ENCODE results near the gene UBXN2A. TPM values are rescaled to one million over a fixed set of nuclear protein-coding genes. Genes with fewer than 3 reads are reported as not detected.
"Not testable (repeated sequence)": the region's sequence is repeated elsewhere in the genome, so short reads cannot be mapped to it uniquely, and the experiment has no call there.

The UBXN2A gene
- total and polyA plus RNA-seq, 4 donors = 18.9 to 34.6 (median 23.9) TPM

DNA sequence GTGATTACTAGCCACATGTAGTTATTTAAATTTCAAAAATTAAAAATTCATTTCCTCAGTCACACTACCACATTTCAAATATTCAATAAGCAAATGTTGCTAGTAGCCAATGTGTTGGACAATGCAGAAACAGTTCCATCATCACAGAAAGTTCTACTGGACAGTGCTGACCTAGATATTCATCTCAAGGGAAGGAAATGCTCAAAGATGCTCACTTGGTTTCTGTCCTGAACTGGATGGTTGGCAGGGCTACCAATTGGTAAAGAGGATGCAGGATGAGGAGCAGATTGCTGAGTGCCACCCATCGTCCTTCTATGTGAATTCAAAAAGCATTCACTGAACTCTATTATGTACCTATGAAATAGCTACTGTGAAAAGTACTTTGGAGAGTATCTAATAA, 6.0 kb upstream of the UBXN2A start:
- WGBS (ENCODE audit: insufficient coverage) = no CpG with 5 or more reads among the region's 1 CpG

DNA sequence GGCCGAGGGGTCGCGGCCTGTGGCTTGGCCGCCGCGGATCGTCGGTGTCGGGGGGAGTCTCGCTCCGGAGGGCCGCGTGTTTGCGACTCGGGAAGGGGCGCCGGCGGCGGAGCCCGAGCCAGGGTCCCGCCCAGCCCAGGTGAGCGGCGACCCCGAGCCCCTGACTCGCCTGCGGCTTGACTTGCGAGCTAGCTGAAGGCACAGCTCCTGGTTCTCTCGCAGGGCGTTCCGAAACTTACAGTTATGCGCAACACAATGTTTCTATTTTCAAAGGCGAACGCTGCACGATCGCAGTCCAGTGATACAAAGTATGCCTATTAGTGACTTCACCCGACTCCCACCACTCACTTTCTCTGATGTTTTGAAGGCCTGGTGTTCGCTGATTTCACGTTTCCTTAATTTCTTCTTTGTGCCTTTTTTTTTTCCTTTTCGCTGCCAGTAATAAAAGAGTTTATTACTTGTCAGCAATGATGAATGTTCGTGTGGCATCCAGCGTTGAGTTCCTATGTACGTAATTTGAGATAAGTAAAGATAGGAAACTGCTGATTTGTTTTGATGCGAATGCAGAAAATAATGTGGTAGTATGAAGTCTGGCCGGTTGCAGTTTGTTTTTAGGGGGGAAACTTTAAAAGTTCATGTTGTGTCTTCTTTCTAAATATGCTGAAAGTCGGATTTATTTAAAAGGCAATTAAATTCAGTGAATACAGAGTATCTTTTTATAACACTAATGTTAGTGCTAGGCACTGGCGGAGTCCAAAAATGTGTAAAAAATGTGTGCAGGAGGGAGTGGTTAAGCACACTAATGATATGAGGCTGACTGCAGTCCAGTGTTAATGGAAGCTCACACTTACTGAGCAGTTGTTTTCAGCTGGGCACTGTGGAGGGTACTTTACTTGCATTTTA, 706 bp downstream of the UBXN2A start:
- WGBS (ENCODE audit: insufficient coverage) = under 1% methylated on average over 43 of the region's 46 CpGs
- DNase-seq (ENCODE audit: low read depth in 4 of 6, low spot score in 6 of 6) = peak in 3 of 6 donors; percentile 36 to 70 (median 59)

More for the DNA sequence above, 6.0 kb upstream of the UBXN2A start:
- Histone ChIP-seq H3K27ac (ENCODE audit: low read depth, low read length) (no peak overlapping the region), H3K4me1 (ENCODE audit: control insufficient read depth, insufficient read depth, low read length) (peaks cover 1% of the 10 kb centered on the region), H3K27me3 (ENCODE audit: control insufficient read depth, insufficient read depth, low read length) (no peaks in the 10 kb centered on the region), H3K9me3 (ENCODE audit: control insufficient read depth, insufficient read depth, low read length) (no peaks in the 10 kb centered on the region), H3K36me3 (ENCODE audit: control insufficient read depth, insufficient read depth, low read length) (peaks cover 6% of the 10 kb centered on the region), H3K4me3 (ENCODE audit: low read depth, low read length) (no peak overlapping the region)
- DNase-seq (ENCODE audit: low read depth in 4 of 6, low spot score in 6 of 6) = no peak

DNA sequence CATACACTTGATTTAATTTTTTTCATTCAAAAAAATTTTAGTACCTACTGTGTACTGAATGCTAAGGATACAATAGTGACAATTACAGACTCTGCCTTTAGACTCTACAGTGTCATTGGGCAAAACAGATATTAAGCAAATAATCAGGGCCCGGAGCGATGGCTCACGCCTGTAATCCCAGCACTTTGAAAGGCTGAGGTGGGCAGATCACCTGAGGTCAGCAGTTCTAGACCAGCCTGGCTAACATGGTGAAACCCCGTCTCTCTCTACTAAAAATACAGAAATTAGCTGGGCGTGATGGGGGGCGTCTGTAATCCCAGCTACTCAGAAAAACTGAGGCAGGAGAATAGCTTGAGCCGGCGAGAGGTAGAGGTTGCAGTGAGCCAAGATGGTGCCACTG, 1.4 kb downstream of the UBXN2A start:
- Histone ChIP-seq H3K4me3 (ENCODE audit: low read depth, low read length) (peak overlapping the region; percentile 60), H3K27ac (ENCODE audit: low read depth, low read length) (peak overlapping the region; percentile 69), H3K4me1 (ENCODE audit: control insufficient read depth, insufficient read depth, low read length) (peaks cover 20% of the 10 kb centered on the region), H3K36me3 (ENCODE audit: control insufficient read depth, insufficient read depth, low read length) (peaks cover 3% of the 10 kb centered on the region), H3K27me3 (ENCODE audit: control insufficient read depth, insufficient read depth, low read length) (no peaks in the 10 kb centered on the region), H3K9me3 (ENCODE audit: control insufficient read depth, insufficient read depth, low read length) (no peaks in the 10 kb centered on the region)
- WGBS (ENCODE audit: insufficient coverage) = 74% methylated on average over 4 of the region's 8 CpGs
- DNase-seq (ENCODE audit: low read depth in 4 of 6, low spot score in 6 of 6) = no peak

More for the DNA sequence above, 706 bp downstream of the UBXN2A start:
- Histone ChIP-seq H3K4me3 (ENCODE audit: low read depth, low read length) (peak overlapping the region; percentile 60), H3K27me3 (ENCODE audit: control insufficient read depth, insufficient read depth, low read length) (no peaks in the 10 kb centered on the region), H3K27ac (ENCODE audit: low read depth, low read length) (peak overlapping the region; percentile 69), H3K36me3 (ENCODE audit: control insufficient read depth, insufficient read depth, low read length) (peaks cover 3% of the 10 kb centered on the region), H3K4me1 (ENCODE audit: control insufficient read depth, insufficient read depth, low read length) (peaks cover 20% of the 10 kb centered on the region), H3K9me3 (ENCODE audit: control insufficient read depth, insufficient read depth, low read length) (no peaks in the 10 kb centered on the region)

DNA sequence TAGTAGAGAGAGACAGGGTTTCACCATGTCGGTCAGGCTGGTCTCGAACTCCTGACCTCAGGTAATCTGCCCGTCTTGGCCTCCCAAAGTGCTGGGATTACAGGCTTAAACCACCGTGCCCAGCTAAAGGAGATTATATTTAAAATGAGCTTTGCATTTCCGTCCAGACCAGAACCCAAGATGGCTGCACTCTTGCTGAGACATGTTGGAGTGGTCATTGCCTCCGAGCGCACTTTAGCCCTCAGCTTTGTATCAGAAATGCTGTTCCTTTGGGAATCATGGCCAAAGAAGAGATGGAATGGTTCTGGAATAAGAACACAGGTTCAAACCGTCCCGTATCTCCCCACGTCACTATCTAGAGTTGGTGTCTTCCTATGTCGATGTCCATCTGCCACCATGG, 3.4 kb downstream of the UBXN2A start:
- no peak overlapping the region for H3K4me3 ChIP-seq (ENCODE audit: low read depth, low read length)
- H3K27ac ChIP-seq (ENCODE audit: low read depth, low read length) = peak overlapping the region; percentile 73
- peaks cover 20% of the 10 kb centered on the region for H3K4me1 ChIP-seq (ENCODE audit: control insufficient read depth, insufficient read depth, low read length)
- no peaks in the 10 kb centered on the region for H3K27me3 ChIP-seq (ENCODE audit: control insufficient read depth, insufficient read depth, low read length)
- 97% methylated on average over 11 of the region's 11 CpGs for WGBS (ENCODE audit: insufficient coverage)
- DNase-seq (ENCODE audit: low read depth in 4 of 6, low spot score in 6 of 6) = no peak
- H3K36me3 ChIP-seq (ENCODE audit: control insufficient read depth, insufficient read depth, low read length) = peaks cover 3% of the 10 kb centered on the region
- no peaks in the 10 kb centered on the region for H3K9me3 ChIP-seq (ENCODE audit: control insufficient read depth, insufficient read depth, low read length)

DNA sequence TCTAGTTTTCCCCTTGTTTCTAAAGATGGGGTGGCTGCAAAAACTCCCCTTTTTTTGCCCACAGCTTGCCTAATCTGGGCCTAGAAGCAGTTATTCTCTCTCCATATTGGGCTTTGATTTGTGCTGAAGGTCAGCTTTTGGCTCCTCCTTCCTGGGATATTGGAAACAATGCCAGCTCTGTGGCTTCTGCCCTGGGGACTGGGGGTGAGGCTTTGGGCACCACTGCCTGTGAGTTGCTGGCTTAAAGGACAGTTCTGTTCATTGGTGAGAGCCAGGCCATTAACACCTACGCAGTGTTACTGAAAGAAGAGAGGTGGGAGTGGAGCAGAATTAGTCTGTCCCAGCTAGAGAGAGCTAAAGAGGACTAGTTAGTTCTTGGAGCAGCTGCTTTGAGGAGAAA, 4.3 kb downstream of the UBXN2A start:
- Histone ChIP-seq H3K9me3 (ENCODE audit: control insufficient read depth, insufficient read depth, low read length) (no peaks in the 10 kb centered on the region), H3K36me3 (ENCODE audit: control insufficient read depth, insufficient read depth, low read length) (peaks cover 3% of the 10 kb centered on the region), H3K4me3 (ENCODE audit: low read depth, low read length) (no peak overlapping the region), H3K27me3 (ENCODE audit: control insufficient read depth, insufficient read depth, low read length) (no peaks in the 10 kb centered on the region), H3K27ac (ENCODE audit: low read depth, low read length) (peak overlapping the region; percentile 73), H3K4me1 (ENCODE audit: control insufficient read depth, insufficient read depth, low read length) (peaks cover 16% of the 10 kb centered on the region)
- WGBS (ENCODE audit: insufficient coverage) = 83% methylated on average over 1 of the region's 1 CpG
- DNase-seq (ENCODE audit: low read depth in 4 of 6, low spot score in 6 of 6) = peak in 1 of 6 donors; percentile 43

DNA sequence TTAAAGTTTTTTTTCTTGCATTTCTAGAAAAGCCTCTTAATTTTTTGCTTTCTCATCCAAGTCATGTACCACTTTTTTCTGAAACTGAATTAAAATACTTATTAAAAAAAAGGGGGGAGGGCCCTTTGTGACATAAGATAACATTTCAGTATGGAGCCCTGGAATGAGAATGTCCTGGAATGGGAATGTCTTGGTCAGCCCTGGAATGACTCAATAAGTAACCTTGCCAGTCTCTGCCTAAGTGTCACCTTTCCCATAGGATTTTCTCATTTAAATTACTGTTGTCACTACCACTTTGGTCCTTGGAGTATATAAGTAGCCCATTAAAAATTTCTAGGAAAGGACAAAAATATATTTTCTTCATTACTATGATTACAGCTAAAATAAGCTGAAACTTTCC, 4.7 kb downstream of the UBXN2A start:
- no peaks in the 10 kb centered on the region for H3K27me3 ChIP-seq (ENCODE audit: control insufficient read depth, insufficient read depth, low read length)
- H3K27ac ChIP-seq (ENCODE audit: low read depth, low read length) = peak overlapping the region; percentile 73
- DNase-seq (ENCODE audit: low read depth in 4 of 6, low spot score in 6 of 6) = no peak
- H3K4me1 ChIP-seq (ENCODE audit: control insufficient read depth, insufficient read depth, low read length) = peaks cover 12% of the 10 kb centered on the region
- peaks cover 3% of the 10 kb centered on the region for H3K36me3 ChIP-seq (ENCODE audit: control insufficient read depth, insufficient read depth, low read length)
- H3K9me3 ChIP-seq (ENCODE audit: control insufficient read depth, insufficient read depth, low read length) = no peaks in the 10 kb centered on the region
- H3K4me3 ChIP-seq (ENCODE audit: low read depth, low read length) = no peak overlapping the region

DNA sequence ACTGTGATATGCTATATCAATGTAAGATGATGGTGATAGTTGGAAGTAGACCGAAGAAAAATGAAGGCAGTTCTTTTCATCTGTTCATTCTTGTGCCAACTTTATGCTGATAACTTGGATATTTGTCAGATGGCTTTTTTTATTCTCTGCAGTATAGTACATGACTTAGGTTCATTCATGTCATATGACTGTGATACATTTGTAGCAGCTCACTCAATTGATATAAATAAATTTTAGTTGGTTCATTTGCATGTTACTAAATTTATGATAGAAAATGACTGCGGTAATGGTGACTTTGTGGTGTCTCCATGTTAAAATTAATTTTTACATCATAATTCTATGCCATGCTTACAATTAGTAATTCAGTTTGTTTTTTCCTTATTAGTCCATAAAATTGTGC, 7.1 kb downstream of the UBXN2A start:
- no peaks in the 10 kb centered on the region for H3K9me3 ChIP-seq (ENCODE audit: control insufficient read depth, insufficient read depth, low read length)
- H3K4me3 ChIP-seq (ENCODE audit: low read depth, low read length) = no peak overlapping the region
- no peak overlapping the region for H3K27ac ChIP-seq (ENCODE audit: low read depth, low read length)
- WGBS (ENCODE audit: insufficient coverage) = no CpG with 5 or more reads among the region's 2 CpGs
- peaks cover 3% of the 10 kb centered on the region for H3K36me3 ChIP-seq (ENCODE audit: control insufficient read depth, insufficient read depth, low read length)
- no peaks in the 10 kb centered on the region for H3K27me3 ChIP-seq (ENCODE audit: control insufficient read depth, insufficient read depth, low read length)
- H3K4me1 ChIP-seq (ENCODE audit: control insufficient read depth, insufficient read depth, low read length) = peaks cover 2% of the 10 kb centered on the region
- DNase-seq (ENCODE audit: low read depth in 4 of 6, low spot score in 6 of 6) = no peak

DNA sequence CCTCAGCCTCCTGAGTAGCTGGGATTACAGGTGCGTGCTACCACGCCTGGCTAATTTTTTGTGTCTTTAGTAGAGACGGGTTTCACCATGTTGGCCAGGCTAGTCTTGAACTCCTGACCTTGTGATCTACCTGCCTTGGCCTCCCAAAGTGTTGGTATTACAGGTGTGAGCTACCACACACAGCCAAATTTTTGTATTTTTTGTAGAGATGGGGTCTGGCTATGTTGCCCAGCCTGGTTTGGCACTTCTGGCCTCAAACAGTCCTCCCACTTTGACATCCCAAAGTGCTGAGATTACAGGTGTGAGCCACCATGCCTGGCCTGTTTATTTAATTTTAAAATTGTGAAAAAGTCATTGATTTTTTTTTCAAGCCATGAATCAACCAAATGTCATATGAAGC, 12.3 kb downstream of the UBXN2A start:
- WGBS (ENCODE audit: insufficient coverage) = 100% methylated on average over 1 of the region's 3 CpGs
- H3K36me3 ChIP-seq (ENCODE audit: control insufficient read depth, insufficient read depth, low read length); H3K4me1 ChIP-seq (ENCODE audit: control insufficient read depth, insufficient read depth, low read length); H3K9me3 ChIP-seq (ENCODE audit: control insufficient read depth, insufficient read depth, low read length); H3K27me3 ChIP-seq (ENCODE audit: control insufficient read depth, insufficient read depth, low read length); H3K4me3 ChIP-seq (ENCODE audit: low read depth, low read length); H3K27ac ChIP-seq (ENCODE audit: low read depth, low read length); DNase-seq (ENCODE audit: low read depth in 4 of 6, low spot score in 6 of 6): not testable (repeated sequence)

DNA sequence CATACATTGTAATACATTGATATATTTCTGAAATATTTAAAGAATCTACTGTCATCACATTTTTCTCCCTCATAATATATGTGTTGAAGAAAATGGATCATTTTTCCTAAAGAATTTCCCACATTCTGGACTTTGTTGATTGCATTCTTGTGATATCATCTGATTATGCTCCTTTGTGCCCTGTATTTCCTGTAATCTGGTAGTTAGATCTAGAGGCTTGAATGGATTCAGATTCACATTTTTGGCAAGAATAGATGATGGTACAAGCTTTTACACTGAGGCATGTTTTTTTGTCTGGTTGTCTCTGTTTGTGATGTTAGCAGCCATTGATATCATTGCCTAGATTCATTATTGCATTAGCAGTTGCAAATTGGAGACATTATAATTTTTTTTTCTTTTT, 13.4 kb downstream of the UBXN2A start:
- Histone ChIP-seq H3K27me3 (ENCODE audit: control insufficient read depth, insufficient read depth, low read length) (no peaks in the 10 kb centered on the region), H3K4me1 (ENCODE audit: control insufficient read depth, insufficient read depth, low read length) (no peaks in the 10 kb centered on the region), H3K36me3 (ENCODE audit: control insufficient read depth, insufficient read depth, low read length) (no peaks in the 10 kb centered on the region), H3K9me3 (ENCODE audit: control insufficient read depth, insufficient read depth, low read length) (no peaks in the 10 kb centered on the region), H3K27ac (ENCODE audit: low read depth, low read length) (no peak overlapping the region), H3K4me3 (ENCODE audit: low read depth, low read length) (no peak overlapping the region)
- DNase-seq (ENCODE audit: low read depth in 4 of 6, low spot score in 6 of 6) = no peak

DNA sequence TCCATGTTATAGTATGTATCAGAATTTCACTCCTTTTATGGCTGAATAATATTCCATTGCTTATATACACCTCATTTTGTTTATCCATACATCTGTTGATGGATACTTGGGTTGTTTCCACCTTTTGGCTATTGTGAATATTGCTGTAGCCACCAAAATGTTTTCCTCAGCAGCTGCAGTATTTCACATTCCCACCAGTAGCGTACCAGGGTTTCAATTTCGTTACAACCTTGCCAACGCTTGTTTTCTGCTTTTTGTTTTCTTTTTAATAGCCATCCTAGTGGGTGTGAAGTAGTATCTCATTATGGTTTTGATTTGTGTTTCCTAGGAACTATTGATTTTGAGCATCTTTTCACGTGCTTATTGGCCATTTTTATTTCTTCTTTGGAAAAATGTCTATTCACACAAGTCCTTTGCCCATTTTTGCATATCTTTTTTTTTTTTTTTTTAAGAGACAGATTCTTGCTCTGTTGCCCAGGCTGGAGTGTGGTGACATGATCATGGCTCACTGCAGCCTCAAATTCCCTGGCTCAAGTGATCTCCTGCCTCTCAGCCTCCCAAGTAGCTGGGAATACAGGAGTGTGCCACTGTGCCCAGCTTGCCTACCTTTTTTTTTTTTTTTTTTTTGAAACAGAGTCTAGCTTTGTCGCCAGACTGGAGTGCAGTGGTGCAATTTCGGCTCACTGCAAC, 14.2 kb downstream of the UBXN2A start:
- Histone ChIP-seq H3K4me3 (ENCODE audit: low read depth, low read length) (no peak overlapping the region), H3K27ac (ENCODE audit: low read depth, low read length) (no peak overlapping the region), H3K36me3 (ENCODE audit: control insufficient read depth, insufficient read depth, low read length) (peaks cover 3% of the 10 kb centered on the region), H3K27me3 (ENCODE audit: control insufficient read depth, insufficient read depth, low read length) (no peaks in the 10 kb centered on the region), H3K4me1 (ENCODE audit: control insufficient read depth, insufficient read depth, low read length) (no peaks in the 10 kb centered on the region), H3K9me3 (ENCODE audit: control insufficient read depth, insufficient read depth, low read length) (no peaks in the 10 kb centered on the region)
- no peak for DNase-seq (ENCODE audit: low read depth in 4 of 6, low spot score in 6 of 6)
- no CpG with 5 or more reads among the region's 6 CpGs for WGBS (ENCODE audit: insufficient coverage)
